Muscle of arm (tissue), 12 donors: ENCODE data around the gene NTRK3. TPM values are rescaled to one million over a fixed set of nuclear protein-coding genes. Genes with fewer than 3 reads are reported as not detected.
"Not testable (repeated sequence)": the region's sequence is repeated elsewhere in the genome, so short reads cannot be mapped to it uniquely, and the experiment has no call there.

Source experiments
- DNase-seq: peaks from one replicate; pipeline ENCODE4 v3.0.0-alpha.2; 2013
- polyA plus RNA-seq, 12 donors: library from polyadenylated mRNA; unstranded; fragments of 120-200 nt; gene quantifications; one replicate each; pipeline ENCODE4 v1.2.1, GENCODE V29; 2013; ENCODE audit not compliant: insufficient read length in 12 of 12

Gene NTRK3
- polyA plus RNA-seq, 12 donors: 2.6 to 11.9 (median 4.2) TPM; not detected in 1

- DNase-seq: no peak
These were observed 181.4 kb downstream of the NTRK3 start for GRCh38 chr15:88075102-88075501.

- DNase-seq: no peak
These were observed 182.2 kb downstream of the NTRK3 start for GRCh38 chr15:88074386-88074785.

- no peak for DNase-seq
These were observed 183.2 kb downstream of the NTRK3 start for GRCh38 chr15:88073391-88073691.

- no peak for DNase-seq
These were observed 183.7 kb downstream of the NTRK3 start for GRCh38 chr15:88072598-88073390.

GRCh38 chr15:88072133-88072532 is 184.4 kb downstream of the NTRK3 start:
- DNase-seq: not testable (repeated sequence)

GRCh38 chr15:88071141-88071540 is 185.4 kb downstream of the NTRK3 start:
- DNase-seq: no peak

GRCh38 chr15:88069561-88069960 is 187.0 kb downstream of the NTRK3 start:
- no peak for DNase-seq

- DNase-seq: no peak
These were observed 189.2 kb downstream of the NTRK3 start for GRCh38 chr15:88067331-88067685.

- DNase-seq: no peak
These were observed 189.8 kb downstream of the NTRK3 start for GRCh38 chr15:88066636-88067330.

- no peak for DNase-seq
These were observed 195.1 kb downstream of the NTRK3 start for GRCh38 chr15:88061452-88061851.

GRCh38 chr15:88060383-88060782 is 196.2 kb downstream of the NTRK3 start:
- no peak for DNase-seq

GRCh38 chr15:88057836-88058235 is 198.7 kb downstream of the NTRK3 start:
- DNase-seq: no peak

- DNase-seq: no peak
These were observed 207.0 kb downstream of the NTRK3 start for GRCh38 chr15:88049506-88049905.

GRCh38 chr15:88048755-88049154 is 207.8 kb downstream of the NTRK3 start:
- DNase-seq: no peak

- no peak for DNase-seq
These were observed 208.3 kb downstream of the NTRK3 start for GRCh38 chr15:88048237-88048636.

GRCh38 chr15:88046576-88047129 is 209.9 kb downstream of the NTRK3 start:
- no peak for DNase-seq

- no peak for DNase-seq
These were observed 213.1 kb downstream of the NTRK3 start for GRCh38 chr15:88043396-88043795.

GRCh38 chr15:88042047-88042446 is 214.5 kb downstream of the NTRK3 start:
- no peak for DNase-seq

- no peak for DNase-seq
These were observed 216.0 kb downstream of the NTRK3 start for GRCh38 chr15:88040516-88040915.

GRCh38 chr15:88038261-88038660 is 218.3 kb downstream of the NTRK3 start:
- no peak for DNase-seq

- no peak for DNase-seq
These were observed 220.2 kb downstream of the NTRK3 start for GRCh38 chr15:88036154-88036839.

GRCh38 chr15:88035381-88035780 is 221.2 kb downstream of the NTRK3 start:
- DNase-seq: no peak

- not testable (repeated sequence) for DNase-seq
These were observed 223.1 kb downstream of the NTRK3 start for GRCh38 chr15:88033421-88033820.
